ENCODE data around the gene DDX3X.
"Not testable (repeated sequence)": the region's sequence is repeated elsewhere in the genome, so short reads cannot be mapped to it uniquely, and the experiment has no call there.

DDX3X gene

GRCh38 chrX:41373989-41374606 lies 40.1 kb downstream of the DDX3X start:
- no peak for DNase-seq

- DNase-seq, result no peak
These were observed 43.7 kb downstream of the DDX3X start for GRCh38 chrX:41377624-41378023.

- DNase-seq, result no peak
These were observed 47.7 kb downstream of the DDX3X start for GRCh38 chrX:41381685-41382084.

GRCh38 chrX:41382714-41383645 lies 49.0 kb downstream of the DDX3X start:
- no peak for DNase-seq

GRCh38 chrX:41384051-41384705 lies 50.2 kb downstream of the DDX3X start:
- no peak for DNase-seq

GRCh38 chrX:41386222-41386990 lies 52.4 kb downstream of the DDX3X start:
- DNase-seq, result no peak

- no peak for DNase-seq
These were observed 54.6 kb downstream of the DDX3X start for GRCh38 chrX:41388543-41388942.

GRCh38 chrX:41389311-41389888 lies 55.4 kb downstream of the DDX3X start:
- no peak for DNase-seq

- not testable (repeated sequence) for DNase-seq
These were observed 56.6 kb downstream of the DDX3X start for GRCh38 chrX:41390576-41390975.

- DNase-seq, result no peak
These were observed 57.6 kb downstream of the DDX3X start for GRCh38 chrX:41391606-41392005.

- no peak for DNase-seq
These were observed 60.3 kb downstream of the DDX3X start for GRCh38 chrX:41394293-41394692.

GRCh38 chrX:41397219-41397618 lies 63.3 kb downstream of the DDX3X start:
- no peak for DNase-seq

- DNase-seq, result no peak
These were observed 63.8 kb downstream of the DDX3X start for GRCh38 chrX:41397768-41398167.

GRCh38 chrX:41402556-41402955 lies 68.6 kb downstream of the DDX3X start:
- not testable (repeated sequence) for DNase-seq

GRCh38 chrX:41405551-41405950 lies 71.6 kb downstream of the DDX3X start:
- no peak for DNase-seq

GRCh38 chrX:41406201-41406600 lies 72.2 kb downstream of the DDX3X start:
- DNase-seq, result no peak

- DNase-seq, result no peak
These were observed 73.9 kb downstream of the DDX3X start for GRCh38 chrX:41407816-41408215.

GRCh38 chrX:41408576-41408975 lies 74.6 kb downstream of the DDX3X start:
- DNase-seq, result no peak

GRCh38 chrX:41409006-41409405 lies 75.0 kb downstream of the DDX3X start:
- DNase-seq, result no peak

GRCh38 chrX:41411222-41411621 lies 77.3 kb downstream of the DDX3X start:
- DNase-seq, result not testable (repeated sequence)

GRCh38 chrX:41412261-41413081 lies 78.5 kb downstream of the DDX3X start:
- DNase-seq, result no peak

Data from cerebellar nuclear complex (tissue), 1 donor.